Measurements from ENCODE around the gene MRPL1. TPM values are rescaled to one million over a fixed set of nuclear protein-coding genes. Genes with fewer than 3 reads are reported as not detected.

MRPL1 gene
- total and polyA plus RNA-seq, 9 of the 15 experiments (the other 6 are each of a cell fraction or from before 2014, with no cell fraction given) = 38.4 to 75.7 (median 63.7) TPM

DNA sequence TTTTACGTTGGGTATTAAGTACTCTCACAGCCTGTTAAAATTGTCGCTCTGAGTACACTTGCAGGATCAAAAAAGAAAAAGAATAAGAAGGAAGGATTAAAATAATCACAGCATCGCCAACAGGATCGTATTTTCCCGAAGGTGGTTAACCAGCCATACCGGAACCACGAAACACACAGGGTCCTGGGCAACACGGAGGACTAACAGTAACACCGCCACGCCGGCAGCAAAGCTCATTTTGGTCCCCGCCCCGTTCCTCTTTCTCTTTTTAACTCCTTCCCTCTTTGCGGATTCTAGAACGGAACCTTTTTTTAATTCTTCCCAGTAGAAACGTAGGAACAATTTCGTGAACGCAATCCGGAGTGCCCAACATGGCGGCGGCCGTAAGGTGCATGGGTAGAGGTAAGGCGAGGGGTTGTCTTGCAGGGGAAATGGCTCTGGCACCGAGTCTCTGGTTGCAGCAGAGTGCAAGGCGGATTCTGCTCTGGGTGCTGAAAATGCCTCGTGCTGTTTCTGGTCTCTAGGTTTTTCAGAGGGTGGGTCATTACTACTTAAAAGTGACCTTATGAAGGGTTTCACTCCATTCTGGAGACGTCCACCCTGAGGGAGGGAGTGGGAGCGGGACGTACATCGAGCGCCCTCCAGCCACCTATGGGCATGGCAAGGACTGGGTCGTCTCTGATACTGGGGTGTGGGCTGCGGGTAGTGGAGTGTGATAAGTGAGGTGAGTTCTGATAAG lies at the start of gene MRPL1 (continued):
- TF ChIP-seq ZNF134 (CRISPR knock-in tag; conservative IDR thresholded peaks at IDR 0.05) = no peak
- TF ChIP-seq ZNF408 (CRISPR knock-in tag; IDR thresholded peaks at IDR 0.05; ENCODE audit: low read depth) = no peak
- no peak for TF ChIP-seq ZNF57 (CRISPR knock-in tag; IDR thresholded peaks at IDR 0.05)
- no peak for TF ChIP-seq ZFPM2 (CRISPR knock-in tag; IDR thresholded peaks at IDR 0.05)
- TF ChIP-seq RBM39 (optimal IDR thresholded peaks at IDR 0.05; ENCODE audit: low read depth, low read length) = no peak
- TF ChIP-seq ETV5 (CRISPR knock-in tag; IDR thresholded peaks at IDR 0.05; ENCODE audit: low read depth) = peak; percentile 53; the same call in 1 of the 2 replicates
- TF ChIP-seq SP2 (IDR thresholded peaks at IDR 0.05; ENCODE audit: extremely low read depth, low read depth, low read length, poor library complexity, severe bottlenecking) = no peak
- TF ChIP-seq, protein P1, sequence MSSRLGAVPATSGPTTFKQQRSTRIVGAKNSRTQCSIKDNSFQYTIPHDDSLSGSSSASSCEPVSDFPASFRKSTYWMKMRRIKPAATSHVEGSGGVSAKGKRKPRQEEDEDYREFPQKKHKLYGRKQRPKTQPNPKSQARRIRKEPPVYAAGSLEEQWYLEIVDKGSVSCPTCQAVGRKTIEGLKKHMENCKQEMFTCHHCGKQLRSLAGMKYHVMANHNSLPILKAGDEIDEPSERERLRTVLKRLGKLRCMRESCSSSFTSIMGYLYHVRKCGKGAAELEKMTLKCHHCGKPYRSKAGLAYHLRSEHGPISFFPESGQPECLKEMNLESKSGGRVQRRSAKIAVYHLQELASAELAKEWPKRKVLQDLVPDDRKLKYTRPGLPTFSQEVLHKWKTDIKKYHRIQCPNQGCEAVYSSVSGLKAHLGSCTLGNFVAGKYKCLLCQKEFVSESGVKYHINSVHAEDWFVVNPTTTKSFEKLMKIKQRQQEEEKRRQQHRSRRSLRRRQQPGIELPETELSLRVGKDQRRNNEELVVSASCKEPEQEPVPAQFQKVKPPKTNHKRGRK (tag; IDR thresholded peaks at IDR 0.05) = no peak
- TF ChIP-seq, protein P2, sequence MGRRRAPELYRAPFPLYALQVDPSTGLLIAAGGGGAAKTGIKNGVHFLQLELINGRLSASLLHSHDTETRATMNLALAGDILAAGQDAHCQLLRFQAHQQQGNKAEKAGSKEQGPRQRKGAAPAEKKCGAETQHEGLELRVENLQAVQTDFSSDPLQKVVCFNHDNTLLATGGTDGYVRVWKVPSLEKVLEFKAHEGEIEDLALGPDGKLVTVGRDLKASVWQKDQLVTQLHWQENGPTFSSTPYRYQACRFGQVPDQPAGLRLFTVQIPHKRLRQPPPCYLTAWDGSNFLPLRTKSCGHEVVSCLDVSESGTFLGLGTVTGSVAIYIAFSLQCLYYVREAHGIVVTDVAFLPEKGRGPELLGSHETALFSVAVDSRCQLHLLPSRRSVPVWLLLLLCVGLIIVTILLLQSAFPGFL (CRISPR knock-in tag; IDR thresholded peaks at IDR 0.05) = no peak
- TF ChIP-seq ZNF12 (CRISPR knock-in tag; IDR thresholded peaks at IDR 0.05) = no peak
- TF ChIP-seq SMC3 (conservative IDR thresholded peaks at IDR 0.05; ENCODE audit: insufficient read depth, low read depth, low read length) = no peak
- TF ChIP-seq NCOR1 (IDR thresholded peaks at IDR 0.05) = peak; percentile 53
- no peak for TF ChIP-seq HSF4 (CRISPR knock-in tag; IDR thresholded peaks at IDR 0.05; ENCODE audit: borderline replicate concordance)
- TF ChIP-seq KAT8 (IDR thresholded peaks at IDR 0.05; ENCODE audit: low read depth) = no peak
- TF ChIP-seq ZNF212 (CRISPR knock-in tag; IDR thresholded peaks at IDR 0.05) = no peak

Measured in K562 (cell line).